ENCODE measurements around the gene SBF2.

The SBF2 gene

GRCh38 chr11:10287766-10288715 lies 6.0 kb downstream of the SBF2 start:
- TF ChIP-seq SP1 (IDR thresholded peaks at IDR 0.05), result no peak
- CTCF ChIA-PET, result interaction anchor here (1.1 to 1.6 kb wide), 2 partner anchors 16 to 81 kb away, joined by 3 to 5 read pairs; partner anchors contain the start of gene ADM
- no peak for DNase-seq (ENCODE audit: extremely low spot score)
- POLR2A ChIA-PET, result interaction anchor here (1.1 to 1.4 kb wide), 3 partner anchors 15 to 17 kb away, joined by 3 to 4 read pairs (median 3); partner anchors contain the start of gene ADM

- CTCF ChIA-PET, result interaction anchor here (1.6 kb wide), 1 partner anchor 80 kb away, joined by 3 read pairs; no protein-coding TSS in a partner anchor
- POLR2A ChIA-PET, result interaction anchor here (1.1 to 1.3 kb wide), 2 partner anchors 16 to 18 kb away, joined by 3 to 4 read pairs; partner anchors contain the start of gene ADM
- TF ChIP-seq PKNOX1 (IDR thresholded peaks at IDR 0.05) (no peak), ARNT (IDR thresholded peaks at IDR 0.05) (no peak), CTBP1 (IDR thresholded peaks at IDR 0.05; ENCODE audit: borderline replicate concordance) (no peak), FOXM1 (IDR thresholded peaks at IDR 0.05; ENCODE audit: borderline replicate concordance) (no peak), BHLHE40 (IDR thresholded peaks at IDR 0.05; ENCODE audit: borderline replicate concordance) (no peak), ZNF384 (IDR thresholded peaks at IDR 0.05) (no peak), NFRKB (IDR thresholded peaks at IDR 0.05) (no peak), SUZ12 (IDR thresholded peaks at IDR 0.05) (no peak)
- no peak for DNase-seq (ENCODE audit: extremely low spot score)
These were observed 6.9 kb downstream of the SBF2 start for GRCh38 chr11:10287140-10287539.

GRCh38 chr11:10285148-10285802 lies 8.7 kb downstream of the SBF2 start:
- POLR2A ChIA-PET, result no interaction called here
- CTCF ChIA-PET, result no interaction called here
- TF ChIP-seq ARNT (IDR thresholded peaks at IDR 0.05) (no peak), BHLHE40 (IDR thresholded peaks at IDR 0.05; ENCODE audit: borderline replicate concordance) (no peak)
- no peak for DNase-seq (ENCODE audit: extremely low spot score)

GRCh38 chr11:10283991-10284390 lies 10.0 kb downstream of the SBF2 start:
- TF ChIP-seq BHLHE40 (IDR thresholded peaks at IDR 0.05; ENCODE audit: borderline replicate concordance) (no peak), CTBP1 (IDR thresholded peaks at IDR 0.05; ENCODE audit: borderline replicate concordance) (no peak), HDGF (IDR thresholded peaks at IDR 0.05; ENCODE audit: borderline replicate concordance) (no peak), FOXK2 (IDR thresholded peaks at IDR 0.05) (no peak), ARNT (IDR thresholded peaks at IDR 0.05) (no peak), FOXM1 (IDR thresholded peaks at IDR 0.05; ENCODE audit: borderline replicate concordance) (no peak), L3MBTL2 (conservative IDR thresholded peaks at IDR 0.05) (no peak), ZNF384 (IDR thresholded peaks at IDR 0.05) (no peak), NFRKB (IDR thresholded peaks at IDR 0.05) (no peak), LEF1 (IDR thresholded peaks at IDR 0.05; ENCODE audit: borderline replicate concordance) (no peak), TARDBP (IDR thresholded peaks at IDR 0.05) (no peak), FOXA1 (IDR thresholded peaks at IDR 0.05) (no peak), SP1 (IDR thresholded peaks at IDR 0.05) (no peak), SUZ12 (IDR thresholded peaks at IDR 0.05) (no peak), ELF4 (IDR thresholded peaks at IDR 0.05) (no peak), PKNOX1 (IDR thresholded peaks at IDR 0.05) (no peak)
- ChIA-PET CTCF (no interaction called here), POLR2A (no interaction called here)
- no peak for DNase-seq (ENCODE audit: extremely low spot score)

GRCh38 chr11:10282117-10282516 lies 11.9 kb downstream of the SBF2 start:
- TF ChIP-seq HDGF (IDR thresholded peaks at IDR 0.05; ENCODE audit: borderline replicate concordance) (no peak), LEF1 (IDR thresholded peaks at IDR 0.05; ENCODE audit: borderline replicate concordance) (no peak), CTBP1 (IDR thresholded peaks at IDR 0.05; ENCODE audit: borderline replicate concordance) (no peak), ARNT (IDR thresholded peaks at IDR 0.05) (no peak), NFRKB (IDR thresholded peaks at IDR 0.05) (no peak), FOXK2 (IDR thresholded peaks at IDR 0.05) (no peak), PKNOX1 (IDR thresholded peaks at IDR 0.05) (no peak), SP1 (IDR thresholded peaks at IDR 0.05) (no peak), FOXM1 (IDR thresholded peaks at IDR 0.05; ENCODE audit: borderline replicate concordance) (no peak), L3MBTL2 (conservative IDR thresholded peaks at IDR 0.05) (no peak), ELF4 (IDR thresholded peaks at IDR 0.05) (no peak), SUZ12 (IDR thresholded peaks at IDR 0.05) (no peak), FOXA1 (IDR thresholded peaks at IDR 0.05) (no peak)
- POLR2A ChIA-PET, result interaction anchor here (0.9 kb wide), 1 partner anchor 25 kb away, joined by 3 read pairs; no protein-coding TSS in a partner anchor
- CTCF ChIA-PET, result no interaction called here
- no peak for DNase-seq (ENCODE audit: extremely low spot score)

- TF ChIP-seq ELF4 (IDR thresholded peaks at IDR 0.05) (no peak), CTBP1 (IDR thresholded peaks at IDR 0.05; ENCODE audit: borderline replicate concordance) (no peak), SUZ12 (IDR thresholded peaks at IDR 0.05) (no peak), L3MBTL2 (conservative IDR thresholded peaks at IDR 0.05) (no peak), HDGF (IDR thresholded peaks at IDR 0.05; ENCODE audit: borderline replicate concordance) (no peak), FOXA1 (IDR thresholded peaks at IDR 0.05) (no peak), LEF1 (IDR thresholded peaks at IDR 0.05; ENCODE audit: borderline replicate concordance) (no peak), FOXK2 (IDR thresholded peaks at IDR 0.05) (no peak), ARNT (IDR thresholded peaks at IDR 0.05) (no peak), PKNOX1 (IDR thresholded peaks at IDR 0.05) (no peak), BHLHE40 (IDR thresholded peaks at IDR 0.05; ENCODE audit: borderline replicate concordance) (no peak), FOXM1 (IDR thresholded peaks at IDR 0.05; ENCODE audit: borderline replicate concordance) (no peak), TARDBP (IDR thresholded peaks at IDR 0.05) (no peak)
- CTCF ChIA-PET, result no interaction called here
- DNase-seq (ENCODE audit: extremely low spot score), result no peak
- POLR2A ChIA-PET, result no interaction called here
These were observed 18.3 kb downstream of the SBF2 start for GRCh38 chr11:10275714-10276113.

Data from HEK293T (cell line).